GM18498 (cell line): Measurements from ENCODE around the gene NRAP.

Source experiments
- ATAC-seq: cut with Tn5 transposase; IDR thresholded peaks from one replicate; pipeline ENCODE4 v1.9.1; 2021; ENCODE audit warnings: mild to moderate bottlenecking, moderate library complexity; ENCODE audit not compliant: unreplicated experiment

The NRAP gene, protein sequence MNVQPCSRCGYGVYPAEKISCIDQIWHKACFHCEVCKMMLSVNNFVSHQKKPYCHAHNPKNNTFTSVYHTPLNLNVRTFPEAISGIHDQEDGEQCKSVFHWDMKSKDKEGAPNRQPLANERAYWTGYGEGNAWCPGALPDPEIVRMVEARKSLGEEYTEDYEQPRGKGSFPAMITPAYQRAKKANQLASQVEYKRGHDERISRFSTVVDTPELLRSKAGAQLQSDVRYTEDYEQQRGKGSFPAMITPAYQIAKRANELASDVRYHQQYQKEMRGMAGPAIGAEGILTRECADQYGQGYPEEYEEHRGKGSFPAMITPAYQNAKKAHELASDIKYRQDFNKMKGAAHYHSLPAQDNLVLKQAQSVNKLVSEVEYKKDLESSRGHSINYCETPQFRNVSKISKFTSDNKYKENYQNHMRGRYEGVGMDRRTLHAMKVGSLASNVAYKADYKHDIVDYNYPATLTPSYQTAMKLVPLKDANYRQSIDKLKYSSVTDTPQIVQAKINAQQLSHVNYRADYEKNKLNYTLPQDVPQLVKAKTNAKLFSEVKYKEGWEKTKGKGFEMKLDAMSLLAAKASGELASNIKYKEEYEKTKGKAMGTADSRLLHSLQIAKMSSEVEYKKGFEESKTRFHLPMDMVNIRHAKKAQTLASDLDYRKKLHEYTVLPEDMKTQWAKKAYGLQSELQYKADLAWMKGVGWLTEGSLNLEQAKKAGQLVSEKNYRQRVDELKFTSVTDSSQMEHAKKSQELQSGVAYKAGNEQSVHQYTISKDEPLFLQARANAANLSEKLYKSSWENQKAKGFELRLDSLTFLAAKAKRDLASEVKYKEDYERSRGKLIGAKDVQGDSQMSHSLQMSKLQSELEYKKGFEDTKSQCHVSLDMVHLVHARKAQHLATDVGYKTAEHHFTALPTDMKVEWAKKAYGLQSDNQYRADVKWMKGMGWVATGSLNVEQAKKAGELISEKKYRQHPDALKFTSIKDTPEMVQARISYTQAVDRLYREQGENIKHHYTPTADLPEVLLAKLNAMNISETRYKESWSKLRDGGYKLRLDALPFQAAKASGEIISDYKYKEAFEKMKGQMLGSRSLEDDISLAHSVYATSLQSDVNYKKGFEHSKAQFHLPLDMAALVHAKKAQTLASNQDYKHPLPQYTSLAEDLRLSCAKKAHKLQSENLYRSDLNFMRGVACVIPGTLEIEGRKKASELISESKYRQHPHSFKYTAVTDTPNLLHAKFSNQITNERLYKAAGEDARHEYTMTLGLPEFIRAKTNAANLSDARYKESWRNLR (N-terminal part only)

DNA sequence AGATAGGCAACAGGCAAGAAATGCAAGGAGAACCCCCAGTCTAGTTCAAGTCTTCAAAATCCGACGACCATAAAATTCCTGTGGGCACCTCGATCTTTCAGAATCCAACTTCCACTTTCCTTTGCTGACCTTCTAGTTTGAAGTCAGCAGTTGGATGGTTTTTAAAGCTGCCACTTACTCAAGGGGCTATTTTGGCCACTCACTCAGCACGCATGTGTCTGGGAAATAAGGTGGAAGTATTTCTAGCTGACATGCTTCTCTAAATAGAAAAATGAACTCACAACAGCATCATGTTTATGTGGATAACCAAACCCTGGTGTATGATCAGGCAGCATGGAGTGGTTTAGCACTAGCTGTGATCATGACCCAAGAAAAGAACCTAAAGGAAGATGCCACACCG is at the start of gene NRAP:
Gene NRAP, minus strand, starts transcription at position 134 of the 400 bp plus-strand sequence. CDS start 159 bp downstream, outside the sequence.
- no peak for ATAC-seq

DNA sequence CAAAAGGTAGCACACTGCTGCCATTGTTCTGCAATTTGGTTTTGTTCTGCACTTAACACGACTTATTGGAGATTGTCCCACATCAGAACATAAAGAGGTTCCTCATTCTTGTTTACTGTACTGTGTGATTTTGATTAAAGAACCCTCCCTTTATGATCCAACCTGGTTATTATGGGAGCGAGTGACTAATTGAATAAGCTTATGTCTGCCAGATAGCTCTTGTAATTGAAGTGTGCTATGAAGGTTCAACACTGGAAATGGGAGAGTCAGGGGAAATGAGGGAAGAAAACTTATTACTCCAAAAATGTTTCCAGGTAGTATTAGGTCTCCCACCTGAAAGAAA is 49.8 kb upstream of the NRAP start:
- no peak for ATAC-seq

DNA sequence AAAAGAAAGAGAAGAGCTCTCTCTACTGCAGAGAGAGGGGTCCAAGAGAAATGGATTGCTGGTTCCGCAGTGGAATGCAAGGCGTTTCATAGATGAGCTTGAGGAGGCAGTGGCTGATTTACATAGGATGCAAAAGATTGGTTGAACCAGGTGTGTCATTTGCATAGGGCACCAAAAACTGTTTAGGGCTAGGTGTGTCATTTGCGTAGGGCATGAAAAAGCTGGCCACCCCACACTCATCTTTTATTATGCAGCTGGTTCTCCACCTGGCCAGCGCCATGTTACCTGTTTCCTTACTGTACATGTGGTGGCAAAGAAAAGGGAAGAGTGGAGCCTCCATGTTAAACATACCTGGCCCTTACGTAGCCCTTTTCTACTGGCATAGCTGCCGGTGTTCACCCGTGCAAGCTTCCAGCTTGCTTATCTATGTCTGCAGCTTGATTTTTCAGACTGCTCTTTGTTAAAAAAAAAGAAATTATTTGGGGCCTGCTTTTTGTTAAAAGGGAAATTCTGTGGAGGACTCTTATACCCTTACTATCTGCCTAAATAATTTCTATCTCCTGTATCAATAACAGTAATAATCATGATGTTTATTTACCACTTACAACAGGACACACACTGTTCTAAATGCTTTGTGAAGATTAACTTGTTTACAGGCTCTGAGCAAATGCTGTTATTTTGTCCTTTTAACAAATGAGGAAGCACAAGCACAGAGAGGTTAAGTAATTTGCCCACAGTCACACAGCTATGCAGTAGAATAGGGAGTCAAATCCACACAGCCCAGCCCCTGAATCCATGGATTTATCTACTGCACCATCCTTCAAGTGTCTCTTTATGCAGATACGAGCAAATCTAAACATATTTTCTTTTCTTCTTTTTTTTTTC is 49.2 kb upstream of the NRAP start:
- no peak for ATAC-seq

DNA sequence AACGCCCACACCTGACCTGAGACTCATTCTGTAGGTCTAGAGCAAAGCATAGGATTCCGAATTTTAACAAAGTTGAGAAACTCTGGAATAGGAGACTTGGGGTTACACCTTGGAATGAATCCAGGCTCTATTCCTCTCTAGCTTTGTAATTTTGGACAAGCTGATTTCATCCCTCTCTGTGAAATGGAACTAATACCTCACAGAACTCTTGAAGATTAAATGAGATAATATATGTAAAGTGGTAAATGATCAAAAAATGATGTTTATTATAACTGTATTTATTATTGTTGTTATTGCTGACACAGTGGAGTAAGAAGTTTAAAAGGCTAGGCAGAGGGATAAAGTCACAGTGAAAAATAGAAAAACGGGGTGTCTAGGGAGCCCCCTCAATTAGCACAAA is 48.2 kb upstream of the NRAP start:
- no peak for ATAC-seq

DNA sequence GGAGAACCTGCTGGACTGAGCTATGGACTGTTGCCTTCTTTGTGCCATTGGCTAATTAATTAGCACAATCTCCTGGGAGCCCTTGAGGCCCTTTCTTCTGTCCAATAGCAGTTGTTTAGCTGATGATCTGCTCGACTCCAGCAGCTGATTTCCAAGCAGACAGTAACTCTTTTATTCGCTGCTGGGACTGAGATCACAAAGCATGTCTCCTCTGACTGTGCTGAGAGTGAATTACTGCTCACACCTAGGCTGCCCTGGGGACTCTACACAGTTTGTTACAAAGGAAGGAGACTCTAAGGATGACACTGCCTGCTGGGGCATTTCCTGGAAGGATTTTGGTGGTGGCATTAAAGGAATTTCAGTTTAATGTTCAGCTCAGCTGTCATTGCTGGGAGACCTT is 47.3 kb upstream of the NRAP start:
- no peak for ATAC-seq

DNA sequence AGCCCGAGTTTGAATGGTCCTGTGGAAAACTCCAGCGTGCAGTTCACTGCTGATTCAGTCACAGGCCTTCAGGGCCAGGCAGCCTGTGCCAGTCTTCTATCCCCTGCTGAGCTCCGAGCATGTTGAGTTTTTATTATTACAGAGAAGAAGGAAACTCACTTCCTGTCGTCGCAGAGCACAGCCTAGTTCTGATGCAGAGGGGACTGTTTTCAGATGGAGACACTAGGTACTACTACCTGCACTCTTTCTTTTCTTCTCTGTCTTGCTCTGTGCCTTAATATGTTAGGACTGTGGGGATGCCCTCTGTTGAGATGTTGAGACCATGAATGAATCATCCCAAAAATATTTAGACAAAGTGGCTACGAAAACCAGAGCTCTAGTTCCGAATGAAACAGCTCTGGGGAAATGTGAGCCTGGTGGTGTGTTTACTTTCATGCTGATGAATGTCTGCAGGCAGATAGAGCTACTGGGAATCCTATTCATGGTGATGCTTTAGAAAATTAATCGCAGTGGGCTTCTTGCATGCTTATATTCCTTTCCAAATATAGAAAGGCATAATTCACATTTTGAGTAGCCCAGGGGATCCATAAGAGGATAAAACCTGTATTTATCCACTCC is 45.5 kb upstream of the NRAP start:
- ATAC-seq = no peak

DNA sequence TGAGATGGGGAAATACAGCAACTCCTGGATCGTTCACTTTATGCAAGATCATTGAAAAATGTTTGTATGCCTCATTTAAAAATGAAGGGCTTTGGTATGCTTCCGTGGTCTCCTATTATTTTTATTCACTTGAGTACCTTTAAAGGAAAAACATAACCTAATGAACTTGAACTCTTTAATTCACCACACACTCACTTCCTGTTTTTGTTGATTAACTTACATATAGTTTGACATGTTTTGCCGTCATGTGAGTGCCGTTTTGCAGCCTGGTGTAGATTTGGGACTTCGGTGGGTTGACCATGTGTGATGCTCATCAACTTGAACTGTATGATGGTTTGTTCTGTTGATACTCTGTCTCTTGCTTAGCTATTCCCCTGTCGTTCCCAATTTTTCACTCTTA is 44.8 kb upstream of the NRAP start:
- no peak for ATAC-seq

DNA sequence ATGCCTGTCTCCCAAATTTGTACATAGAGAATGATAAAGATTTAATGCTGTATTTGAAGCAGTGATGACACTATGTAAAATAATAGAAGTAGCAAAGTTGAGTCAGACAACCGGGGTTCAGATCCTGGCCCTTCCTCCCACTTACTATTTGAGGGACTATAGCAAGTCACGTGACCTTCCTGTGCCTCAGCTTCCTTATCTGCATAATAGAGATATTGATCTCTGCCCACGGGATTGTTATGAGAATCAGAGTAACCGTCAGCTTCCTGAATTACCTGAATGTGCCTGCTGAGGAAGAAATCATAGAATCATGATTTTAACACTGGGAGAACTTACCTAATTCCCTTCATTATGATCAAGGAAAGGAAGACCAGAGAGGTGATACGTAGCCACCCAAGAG is 42.8 kb upstream of the NRAP start:
- ATAC-seq = no peak

DNA sequence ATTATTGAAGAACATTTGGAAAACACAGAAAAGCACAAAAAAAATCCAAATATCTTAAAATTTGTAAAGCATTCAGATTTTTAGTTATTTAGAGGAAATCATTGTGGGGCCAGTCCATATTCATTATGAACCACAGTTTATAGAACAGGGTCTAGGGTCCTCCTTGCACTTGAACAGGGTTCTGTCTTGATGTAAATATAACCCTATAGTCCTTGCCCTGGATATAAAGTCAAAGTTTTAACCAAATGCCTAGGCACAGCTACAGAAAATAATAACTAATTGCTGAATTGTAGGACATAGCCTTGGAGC is 41.5 kb upstream of the NRAP start:
- no peak for ATAC-seq

DNA sequence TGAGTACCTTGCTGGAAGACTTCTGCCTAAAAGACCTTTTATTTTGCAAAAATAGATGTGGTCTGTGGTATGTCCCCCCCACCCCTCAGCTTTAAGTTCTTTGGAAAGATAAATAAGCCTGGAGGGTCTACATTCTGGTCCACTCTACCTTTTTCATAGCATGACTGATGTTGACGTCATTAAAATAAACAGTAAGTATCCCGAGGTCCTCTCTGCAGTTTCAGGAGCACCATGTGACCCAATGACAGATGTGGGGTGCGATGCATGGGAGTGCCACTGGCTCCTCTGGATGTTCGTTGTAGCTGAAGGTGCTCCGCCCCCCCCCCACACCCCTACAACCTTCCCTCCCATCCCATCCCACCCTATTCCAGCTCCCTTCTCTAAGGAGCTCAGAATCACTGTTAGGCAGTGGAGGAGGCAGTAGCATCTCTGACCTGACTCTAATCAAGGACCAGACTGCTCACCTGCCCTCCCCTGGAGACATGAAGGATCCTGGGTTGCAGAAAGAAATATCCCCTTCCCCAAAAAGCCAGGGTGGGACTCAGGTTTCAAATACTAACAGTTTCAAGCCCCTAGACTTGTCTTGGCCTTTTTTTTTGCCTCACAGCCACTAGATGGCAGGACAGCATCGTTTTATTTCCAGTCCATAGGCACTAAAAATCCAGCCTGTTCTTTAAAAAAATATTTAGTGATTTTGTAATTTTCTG is 40.9 kb upstream of the NRAP start:
- ATAC-seq = no peak

DNA sequence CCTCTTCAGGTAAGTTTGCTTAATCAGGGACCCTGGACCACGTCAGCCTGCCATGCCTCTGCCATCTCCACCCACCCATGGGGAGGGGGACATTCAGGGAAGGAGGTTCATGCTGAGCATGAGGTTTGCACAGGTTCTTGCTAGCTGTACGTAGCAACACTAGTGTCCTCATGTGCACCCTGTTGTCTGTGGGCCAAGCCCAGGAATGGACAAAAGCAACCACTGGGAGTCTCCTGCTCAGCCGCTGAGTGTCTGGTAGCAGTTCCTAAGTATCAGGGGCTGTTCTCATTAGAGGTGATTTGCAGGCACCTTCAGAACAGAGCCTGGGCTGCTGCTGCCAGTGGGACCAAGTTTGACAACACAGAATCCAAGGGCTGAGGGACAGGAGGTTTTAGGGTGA is 33.8 kb upstream of the NRAP start:
- no peak for ATAC-seq

DNA sequence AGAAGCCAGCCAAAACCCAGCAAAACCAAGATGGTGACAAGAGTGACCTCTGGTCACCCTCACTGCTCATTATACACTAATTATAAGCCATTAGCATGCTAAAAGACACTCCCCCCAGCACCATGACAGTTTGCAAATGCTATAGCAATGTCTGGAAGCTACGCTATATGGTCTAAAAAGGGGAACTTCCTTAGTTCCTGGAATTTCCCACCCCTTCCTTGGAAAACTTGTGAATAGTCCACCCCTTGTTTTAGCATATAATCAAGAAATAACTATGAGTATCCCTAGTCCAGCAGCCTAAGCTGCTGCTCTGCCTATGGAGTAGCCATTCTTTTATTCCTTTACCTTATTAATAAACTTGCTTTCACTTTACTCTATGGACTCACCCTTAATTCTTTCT is 31.9 kb upstream of the NRAP start:
- ATAC-seq = no peak

DNA sequence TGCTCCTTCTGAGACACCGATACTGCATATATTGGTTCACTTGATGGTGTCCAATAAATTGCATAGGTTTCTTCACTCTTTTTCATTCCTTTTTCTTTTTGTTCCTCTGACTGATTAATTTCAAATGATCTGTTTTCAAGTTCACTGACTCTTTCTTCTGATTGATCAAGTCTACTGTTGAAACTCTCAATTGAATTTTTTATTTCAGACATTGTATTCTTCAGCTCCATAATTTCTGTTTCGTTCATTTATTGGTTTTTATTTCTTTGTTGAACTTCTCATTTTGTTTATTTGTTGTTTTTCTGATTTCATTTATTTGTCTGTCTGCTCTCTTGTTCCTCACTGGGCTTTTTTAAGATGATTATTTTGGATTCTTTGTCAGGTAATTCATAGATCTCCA is 29.5 kb upstream of the NRAP start:
- ATAC-seq = no peak

DNA sequence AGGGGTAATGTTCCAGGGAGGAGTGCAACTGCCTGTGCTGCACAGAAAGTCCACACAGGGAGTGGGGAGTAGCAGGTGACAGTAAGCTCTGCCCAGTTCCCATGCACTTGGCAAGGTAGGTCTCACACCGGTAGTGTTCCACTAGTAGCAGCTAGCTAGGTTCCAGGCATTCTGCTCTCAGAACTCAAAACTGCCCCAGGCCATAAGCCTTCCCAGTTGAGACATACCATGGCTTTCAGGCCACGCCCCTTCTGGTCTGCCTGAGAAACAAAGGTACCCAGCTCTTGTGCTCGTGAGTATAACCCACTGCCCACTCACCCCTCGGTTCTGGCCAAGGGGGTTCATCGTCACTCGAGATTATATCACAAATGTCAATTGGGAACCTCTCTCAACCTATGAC is 28.4 kb upstream of the NRAP start:
- ATAC-seq = no peak

DNA sequence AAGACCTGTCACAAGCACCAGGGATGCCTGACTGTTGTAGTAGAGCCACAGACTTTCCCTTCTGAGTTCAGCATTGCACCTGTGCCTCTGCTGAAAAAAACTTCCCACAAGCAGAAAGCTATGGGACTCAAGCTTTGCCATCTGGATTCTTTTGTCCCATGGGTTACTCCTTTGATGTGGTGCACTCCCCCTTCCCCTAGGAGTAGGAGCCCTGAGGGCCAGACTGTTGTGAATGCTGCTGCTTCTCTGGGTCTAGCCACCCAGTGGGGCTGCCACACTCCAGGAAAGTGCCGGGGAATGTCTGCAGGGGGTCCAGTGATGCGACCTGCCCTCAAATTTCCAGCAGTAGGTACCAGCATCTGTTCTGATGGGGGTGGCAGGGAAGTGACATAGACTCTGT is 27.5 kb upstream of the NRAP start:
- ATAC-seq = no peak

DNA sequence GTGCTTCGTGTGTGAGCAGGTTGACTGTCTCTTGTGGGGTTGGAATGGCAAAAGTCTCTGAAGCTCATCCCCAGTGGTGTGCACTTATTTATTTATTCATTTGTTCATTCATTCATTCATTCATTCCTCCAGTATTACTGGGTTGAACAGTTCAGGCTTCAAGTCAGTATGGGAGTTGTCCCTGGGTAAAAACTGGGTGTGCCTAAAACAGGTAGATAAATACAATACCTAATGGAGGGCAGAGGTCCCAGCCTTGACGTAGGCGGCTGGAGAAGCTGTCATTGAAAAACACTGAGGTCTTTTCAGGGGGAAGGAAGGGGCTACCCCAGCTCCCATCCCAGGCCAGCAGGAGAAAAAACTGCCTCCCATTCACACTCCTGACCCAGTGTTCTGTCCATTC is 26.9 kb upstream of the NRAP start:
- no peak for ATAC-seq

DNA sequence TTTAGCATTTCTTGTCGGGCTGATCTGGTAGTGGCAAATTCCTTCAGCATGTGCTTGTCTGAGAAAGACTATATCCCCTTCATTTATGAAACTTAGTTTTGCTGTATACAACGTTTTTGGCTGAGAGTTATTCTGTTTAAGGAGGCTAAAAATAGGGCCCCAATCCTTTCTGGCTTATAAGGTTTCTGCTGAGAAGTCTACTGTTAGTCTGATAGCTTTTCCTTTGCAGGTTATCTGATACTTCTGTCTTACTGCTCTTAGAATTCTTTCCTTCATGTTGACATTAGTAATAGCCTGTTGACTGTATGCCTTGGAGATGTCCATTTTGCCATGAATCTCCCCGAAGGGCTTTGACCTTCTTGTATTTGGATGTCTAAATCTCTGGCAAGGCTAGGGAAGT is 25.7 kb upstream of the NRAP start:
- ATAC-seq = no peak

DNA sequence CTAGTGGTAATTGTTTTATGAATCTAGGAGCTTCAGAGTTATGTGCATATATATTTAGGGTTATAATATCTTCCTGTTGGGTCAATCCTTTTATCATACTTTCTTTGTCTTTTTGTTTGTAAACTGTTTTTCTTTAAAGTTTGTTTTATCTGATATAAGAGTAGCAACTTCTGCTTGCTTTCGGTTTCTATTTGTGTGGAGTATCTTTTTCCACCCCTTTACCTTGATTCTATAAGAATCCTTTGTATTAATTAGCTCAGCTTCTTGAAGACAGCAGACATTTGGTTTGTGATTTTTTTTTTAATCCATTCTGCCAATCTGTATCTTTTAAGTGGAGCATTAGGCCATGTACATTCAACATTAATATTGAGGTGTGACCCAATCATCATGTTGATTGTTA is 25.2 kb upstream of the NRAP start:
- ATAC-seq = no peak

DNA sequence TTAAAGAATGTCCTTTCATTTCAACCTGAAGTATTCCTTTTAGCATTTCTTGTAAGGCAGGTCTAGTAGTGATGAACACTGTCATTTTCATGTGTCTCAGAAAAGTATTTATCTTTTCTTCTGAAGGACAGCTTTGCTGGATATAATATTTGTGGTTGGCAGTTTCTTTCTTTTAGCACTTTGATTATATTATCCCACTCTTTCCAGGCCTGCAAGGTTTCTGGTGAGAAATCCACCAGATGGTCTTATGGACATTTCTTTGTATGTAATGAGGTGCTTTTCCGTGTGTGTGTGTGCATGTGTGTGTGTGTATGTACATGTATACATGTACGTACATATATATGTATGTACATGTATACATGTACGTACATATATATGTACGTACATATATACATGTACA is 23.2 kb upstream of the NRAP start:
- no peak for ATAC-seq

DNA sequence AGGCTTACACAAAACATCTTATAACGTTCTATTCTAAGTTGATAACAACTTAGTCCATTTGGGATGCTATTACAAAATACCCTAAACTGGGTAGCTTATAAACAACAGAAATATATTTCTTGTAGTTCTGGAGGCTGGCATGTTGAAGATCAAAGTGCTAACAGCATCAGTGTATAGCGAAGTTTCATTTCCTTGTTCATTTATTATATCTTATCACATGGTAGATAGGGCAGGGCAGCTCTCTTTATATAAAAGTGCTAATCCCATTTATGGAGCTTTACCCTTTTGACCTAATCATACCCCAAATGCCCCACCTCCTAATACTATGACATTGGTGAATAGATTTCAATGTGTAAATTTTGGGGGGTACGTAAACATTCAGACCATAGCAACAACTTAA is 22.2 kb upstream of the NRAP start:
- no peak for ATAC-seq
